Neural cell (in vitro differentiated cells): ENCODE results near the gene SUPT4H1. TPM values are rescaled to one million over a fixed set of nuclear protein-coding genes. Genes with fewer than 3 reads are reported as not detected.

Experiments used
- H2AFZ ChIP-seq: fragments of 200-600, 300-800 bp; sonication (generic), shearing (Covaris generic); 2 replicates; pipeline ENCODE4 v1.6.0; 2014; ENCODE audit warnings: low read depth, mild to moderate bottlenecking, antibody characterized with exemption, low read length, moderate library complexity
- H3F3A ChIP-seq: fragments of 200-600 bp; shearing (Covaris generic); 2 replicates; pipeline ENCODE4 v1.6.1; 2016; ENCODE audit warnings: mild to moderate bottlenecking, moderate library complexity, mixed read lengths, antibody characterized with exemption, low read length; ENCODE audit not compliant: insufficient read depth, poor library complexity, severe bottlenecking
- H3K27ac ChIP-seq: fragments of 200-600, 300-800 bp; sonication (generic), shearing (Covaris generic); 2 replicates; pipeline ENCODE4 v1.5.1; 2014; ENCODE audit warnings: mild to moderate bottlenecking, low read length, moderate library complexity
- H3K27me3 ChIP-seq: fragments of 300-800, 200-600 bp; sonication (generic), shearing (Covaris generic); 2 replicates; pipeline ENCODE4 v1.6.0; 2014; ENCODE audit warnings: mild to moderate bottlenecking, low read depth, low read length, moderate library complexity; ENCODE audit not compliant: insufficient read depth
- H3K36me3 ChIP-seq: fragments of 300-800, 200-600 bp; sonication (generic), shearing (Covaris generic); 2 replicates; pipeline ENCODE4 v1.5.1; 2014; ENCODE audit warnings: mild to moderate bottlenecking, antibody characterized with exemption, low read length, moderate library complexity; ENCODE audit not compliant: insufficient read depth
- H3K4me2 ChIP-seq: fragments of 300-800, 200-600 bp; sonication (generic), shearing (Covaris generic); 2 replicates; pipeline ENCODE4 v1.6.0; 2014; ENCODE audit warnings: mild to moderate bottlenecking, low read length
- H3K4me3 ChIP-seq: fragments of 300-800, 200-600 bp; sonication (generic), shearing (Covaris generic); 2 replicates; pipeline ENCODE4 v1.5.1; 2014; ENCODE audit warnings: mild to moderate bottlenecking, low read length, moderate library complexity
- H3K79me2 ChIP-seq: fragments of 200-600 bp; shearing (Covaris generic); replicated peaks from 2 replicates; pipeline ENCODE4 v1.6.0; 2014; ENCODE audit warnings: mild to moderate bottlenecking, low read length, moderate library complexity; ENCODE audit not compliant: insufficient read depth
- H3K9ac ChIP-seq: fragments of 300-800, 200-600 bp; sonication (generic), shearing (Covaris generic); 2 replicates; pipeline ENCODE4 v1.6.1; 2016; ENCODE audit warnings: mild to moderate bottlenecking, low read length, mixed read lengths
- H3K9me2 ChIP-seq: fragments of 200-600 bp; shearing (Covaris generic); 2 replicates; pipeline ENCODE4 v1.6.1; 2016; ENCODE audit warnings: mild to moderate bottlenecking, low read length, mixed read lengths; ENCODE audit not compliant: insufficient read depth
- H3K9me3 ChIP-seq: fragments of 200-600, 300-800 bp; sonication (generic), shearing (Covaris generic); 2 replicates; pipeline ENCODE4 v1.6.1; 2016; ENCODE audit warnings: mild to moderate bottlenecking, mixed run types, low read length, moderate library complexity, mixed read lengths
- H4K20me1 ChIP-seq: fragments of 200-600 bp; shearing (Covaris generic); 2 replicates; pipeline ENCODE4 v1.6.1; 2016; ENCODE audit warnings: mild to moderate bottlenecking, mixed run types; ENCODE audit not compliant: insufficient read depth
- CTCF ChIP-seq: fragments of 450-650 bp; IDR thresholded peaks from 2 replicates; pipeline ENCODE4 v1.5.1; 2014; ENCODE audit warnings: antibody characterized with exemption, mild to moderate bottlenecking, moderate library complexity; ENCODE audit not compliant: poor library complexity, severe bottlenecking
- EP300 ChIP-seq: fragments of 450-650 bp; conservative IDR thresholded peaks from 2 replicates; pipeline ENCODE4 v1.6.1; 2014; ENCODE audit warnings: antibody characterized with exemption, mild to moderate bottlenecking, moderate library complexity; ENCODE audit not compliant: poor library complexity, severe bottlenecking
- EZH2 ChIP-seq: fragments of 200-600, 300-800 bp; shearing (Covaris generic), sonication (generic); IDR thresholded peaks from 2 replicates; pipeline ENCODE4 v1.6.1; 2014; ENCODE audit warnings: antibody characterized with exemption, low read length, borderline replicate concordance, mild to moderate bottlenecking; ENCODE audit not compliant: insufficient read depth, poor library complexity, severe bottlenecking
- MXI1 ChIP-seq: fragments of 450-650 bp; conservative IDR thresholded peaks from 2 replicates; pipeline ENCODE4 v1.6.1; 2014; ENCODE audit warnings: antibody characterized with exemption, mild to moderate bottlenecking; ENCODE audit not compliant: poor library complexity, severe bottlenecking
- POLR2AphosphoS5 ChIP-seq: IDR thresholded peaks from 2 replicates; pipeline ENCODE4 v1.6.1; 2012
- RAD21 ChIP-seq: fragments of 450-650 bp; conservative IDR thresholded peaks from 2 replicates; pipeline ENCODE4 v1.6.1; 2014; ENCODE audit warnings: antibody characterized with exemption, mild to moderate bottlenecking, moderate library complexity
- REST ChIP-seq: IDR thresholded peaks from 2 replicates; pipeline ENCODE4 v1.6.1; 2012; ENCODE audit warnings: borderline replicate concordance
- SMC3 ChIP-seq: fragments of 450-650 bp; conservative IDR thresholded peaks from 2 replicates; pipeline ENCODE4 v1.6.1; 2014; ENCODE audit warnings: antibody characterized with exemption, mild to moderate bottlenecking, moderate library complexity; ENCODE audit not compliant: poor library complexity
- TAF1 ChIP-seq: IDR thresholded peaks from 2 replicates; pipeline ENCODE4 v1.6.1; 2012; ENCODE audit warnings: low read depth
- polyA plus RNA-seq: library from polyadenylated mRNA; depleted of rRNA; stranded (reverse); fragments of >200 nt; gene quantifications from 2 replicates; pipeline ENCODE4 v1.2.3, GENCODE V29; 2014

The SUPT4H1 gene
- polyA plus RNA-seq, 1 donor from 2014 or later = 109 TPM

- Histone ChIP-seq H3K36me3 (no peaks in the 10 kb centered on the region), H3K27me3 (no peaks in the 10 kb centered on the region), H3K9me3 (no peaks in the 10 kb centered on the region), H3K9ac (no peak overlapping the region), H3K4me2 (no peak overlapping the region), H4K20me1 (no peaks in the 10 kb centered on the region), H2AFZ (no peak overlapping the region), H3K9me2 (no peaks in the 10 kb centered on the region), H3F3A (no peaks in the 10 kb centered on the region), H3K4me3 (no peak overlapping the region), H3K79me2 (peaks cover 22% of the 10 kb centered on the region), H3K27ac (no peak overlapping the region)
- TF ChIP-seq RAD21 (no peak), SMC3 (no peak), EZH2 (no peak), TAF1 (no peak), REST (no peak), MXI1 (no peak), POLR2AphosphoS5 (no peak), CTCF (no peak), EP300 (no peak)
These were observed 30.2 kb downstream of the SUPT4H1 start for GRCh38 chr17:58321571-58322525.

- H3K4me3 ChIP-seq = no peak overlapping the region
- TF ChIP-seq MXI1 = no peak
- no peak for TF ChIP-seq SMC3
- no peak for TF ChIP-seq EZH2
- TF ChIP-seq REST = no peak
- TF ChIP-seq RAD21 = no peak
- no peak for TF ChIP-seq TAF1
- TF ChIP-seq CTCF = no peak
- TF ChIP-seq POLR2AphosphoS5 = no peak
- TF ChIP-seq EP300 = no peak
- H3K9ac ChIP-seq = no peak overlapping the region
- no peak overlapping the region for H3K4me2 ChIP-seq
- no peaks in the 10 kb centered on the region for H3K9me2 ChIP-seq
- no peaks in the 10 kb centered on the region for H3F3A ChIP-seq
- no peak overlapping the region for H2AFZ ChIP-seq
- H3K79me2 ChIP-seq = peaks cover 11% of the 10 kb centered on the region
- no peaks in the 10 kb centered on the region for H4K20me1 ChIP-seq
- H3K27me3 ChIP-seq = no peaks in the 10 kb centered on the region
- H3K9me3 ChIP-seq = no peaks in the 10 kb centered on the region
- no peaks in the 10 kb centered on the region for H3K36me3 ChIP-seq
- H3K27ac ChIP-seq = no peak overlapping the region
These were observed 31.3 kb downstream of the SUPT4H1 start for GRCh38 chr17:58320570-58321323.
